ENCODE results near the gene FAM200B.

GRCh38 chr4:15717657-15718416, 36.2 kb downstream of the FAM200B start:
- TF ChIP-seq CTCF (IDR thresholded peaks at IDR 0.05) (no peak), POLR2A (IDR thresholded peaks at IDR 0.05) (no peak)
